HEK293 (cell line): ENCODE measurements around the gene MSMO1.

Source experiments
- YY1 ChIP-seq: fragments of 450-650 bp; formaldehyde crosslinking; IDR thresholded peaks from 2 replicates; pipeline ENCODE4 v1.5.1; 2018; ENCODE audit warnings: missing biosample characterization, missing genetic modification characterization
- ZNF621 ChIP-seq: fragments of 450-650 bp; formaldehyde crosslinking; IDR thresholded peaks from 2 replicates; pipeline ENCODE4 v1.5.1; 2017; ENCODE audit warnings: missing biosample characterization, missing genetic modification characterization
- ZNF677 ChIP-seq: fragments of 450-650 bp; IDR thresholded peaks from 2 replicates; pipeline ENCODE4 v1.5.0; 2018; ENCODE audit warnings: missing biosample characterization, mild to moderate bottlenecking, missing genetic modification characterization, moderate library complexity
- TF ChIP-seq, protein P1 (sequence below): fragments of 450-650 bp; formaldehyde crosslinking; IDR thresholded peaks from 2 replicates; pipeline ENCODE4 v1.5.1; 2016; ENCODE audit warnings: missing biosample characterization, missing genetic modification characterization

GRCh38 chr4:165380805-165381204 lies 53.3 kb downstream of the MSMO1 start:
- TF ChIP-seq, protein P1, sequence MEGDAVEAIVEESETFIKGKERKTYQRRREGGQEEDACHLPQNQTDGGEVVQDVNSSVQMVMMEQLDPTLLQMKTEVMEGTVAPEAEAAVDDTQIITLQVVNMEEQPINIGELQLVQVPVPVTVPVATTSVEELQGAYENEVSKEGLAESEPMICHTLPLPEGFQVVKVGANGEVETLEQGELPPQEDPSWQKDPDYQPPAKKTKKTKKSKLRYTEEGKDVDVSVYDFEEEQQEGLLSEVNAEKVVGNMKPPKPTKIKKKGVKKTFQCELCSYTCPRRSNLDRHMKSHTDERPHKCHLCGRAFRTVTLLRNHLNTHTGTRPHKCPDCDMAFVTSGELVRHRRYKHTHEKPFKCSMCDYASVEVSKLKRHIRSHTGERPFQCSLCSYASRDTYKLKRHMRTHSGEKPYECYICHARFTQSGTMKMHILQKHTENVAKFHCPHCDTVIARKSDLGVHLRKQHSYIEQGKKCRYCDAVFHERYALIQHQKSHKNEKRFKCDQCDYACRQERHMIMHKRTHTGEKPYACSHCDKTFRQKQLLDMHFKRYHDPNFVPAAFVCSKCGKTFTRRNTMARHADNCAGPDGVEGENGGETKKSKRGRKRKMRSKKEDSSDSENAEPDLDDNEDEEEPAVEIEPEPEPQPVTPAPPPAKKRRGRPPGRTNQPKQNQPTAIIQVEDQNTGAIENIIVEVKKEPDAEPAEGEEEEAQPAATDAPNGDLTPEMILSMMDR: no peak
- no peak for TF ChIP-seq YY1 (tag by site-specific recombination)
- TF ChIP-seq ZNF677 (tag by site-specific recombination): no peak
- no peak for TF ChIP-seq ZNF621 (tag by site-specific recombination)
